CD4-positive, alpha-beta memory T cell (primary cell): ENCODE data around the gene TMEM60. TPM values are rescaled to one million over a fixed set of nuclear protein-coding genes. Genes with fewer than 3 reads are reported as not detected.

Source experiments
- polyA plus RNA-seq, 2 donors: library from polyadenylated mRNA; unstranded; fragments of 300-500 nt; fragmentation: Illumina TruSeq; gene quantifications; one replicate each; pipeline ENCODE4 v1.2.3, GENCODE V29; 2021
- total RNA-seq, 2 experiments: library from RNA; stranded (reverse); gene quantifications; one replicate each; pipeline ENCODE4 v1.2.3, GENCODE V29; 2021

TMEM60 gene
- total and polyA plus RNA-seq, 4 experiments from 2014 or later, result 18.2 to 36.6 (median 20.8) TPM

Other genes starting within 250 kb of the TMEM60 start
- 10 to 100 TPM; 45.0 to 51.0 TPM for gene RSBN1L, start 102.0 kb downstream of the TMEM60 start, total RNA-seq
- gene RSBN1L, start 102.0 kb downstream of the TMEM60 start, polyA plus RNA-seq, result 1 to 10 TPM; 6.3 to 7.6 TPM
- 10 to 100 TPM; 32.8 to 34.1 TPM for gene PHTF2, start 339 bp upstream of the TMEM60 start, total RNA-seq
- 10 to 100 TPM; 19.6 to 27.1 TPM for gene PHTF2, start 339 bp upstream of the TMEM60 start, polyA plus RNA-seq